T1000 (cell line): ENCODE measurements around the gene QRSL1.
"Not testable (repeated sequence)": the region's sequence is repeated elsewhere in the genome, so short reads cannot be mapped to it uniquely, and the experiment has no call there.

Experiments used
- DNase-seq: peaks from one replicate; lab custom pipeline; 2025; ENCODE audit warnings: mixed read lengths; lab: John Stamatoyannopoulos, UW

The QRSL1 gene

DNA sequence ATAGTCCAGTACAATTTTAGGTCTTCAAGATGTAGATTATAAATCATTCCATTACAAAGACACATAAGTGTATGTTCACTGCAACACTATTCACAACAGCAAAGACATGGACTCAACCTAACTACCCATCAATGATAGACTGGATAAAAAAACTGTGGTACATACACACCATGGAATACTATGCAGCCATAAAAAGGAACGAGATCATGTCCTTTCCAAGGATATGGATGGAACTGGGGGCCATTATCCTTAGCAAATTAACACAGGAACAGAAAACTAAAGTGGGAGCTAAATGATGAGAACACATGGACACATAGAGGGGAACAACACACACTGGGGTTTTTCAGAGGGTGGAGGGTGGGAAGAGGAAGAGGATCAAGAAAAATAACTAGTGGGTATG lies 6.3 kb upstream of the QRSL1 start:
- DNase-seq, result no peak

DNA sequence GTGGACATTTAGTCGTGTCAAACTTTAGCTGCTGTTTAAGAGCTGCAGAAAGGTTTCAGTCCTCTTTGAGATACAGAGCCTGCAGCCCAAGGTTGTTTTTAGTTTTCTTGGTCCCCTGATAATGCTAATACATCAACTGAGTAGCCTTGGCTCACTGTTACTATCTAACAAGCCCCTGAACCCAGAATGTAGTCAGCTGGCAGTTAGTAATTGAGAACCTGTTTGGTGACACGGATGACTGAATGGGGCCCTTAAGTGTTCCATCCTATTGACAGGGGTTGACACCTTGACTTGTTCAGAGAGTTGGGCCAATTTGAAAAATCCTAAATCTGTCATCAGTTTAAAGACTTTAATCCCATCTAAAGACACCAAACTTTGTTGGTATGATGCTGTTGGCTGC lies 2.9 kb upstream of the QRSL1 start:
- DNase-seq, result no peak

DNA sequence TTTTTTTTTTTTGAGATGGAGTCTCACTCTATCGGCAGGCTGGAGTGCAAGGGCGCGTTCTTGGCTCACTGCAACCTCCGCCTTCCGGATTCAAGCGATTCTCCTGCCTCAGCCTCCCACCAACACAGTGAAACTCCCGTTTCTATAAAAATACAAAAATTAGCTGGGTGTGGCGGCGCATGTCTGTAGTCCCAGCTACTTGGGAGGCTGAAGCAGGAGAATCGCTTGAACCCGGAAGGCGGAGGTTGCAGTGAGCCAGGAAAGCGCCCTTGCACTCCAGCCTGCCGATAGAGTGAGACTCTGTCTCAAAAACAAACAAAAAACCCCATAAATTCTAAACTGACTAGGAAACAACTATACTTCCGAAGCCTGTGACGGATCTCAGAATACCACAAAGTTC lies 1.6 kb upstream of the QRSL1 start:
- DNase-seq, result not testable (repeated sequence)

DNA sequence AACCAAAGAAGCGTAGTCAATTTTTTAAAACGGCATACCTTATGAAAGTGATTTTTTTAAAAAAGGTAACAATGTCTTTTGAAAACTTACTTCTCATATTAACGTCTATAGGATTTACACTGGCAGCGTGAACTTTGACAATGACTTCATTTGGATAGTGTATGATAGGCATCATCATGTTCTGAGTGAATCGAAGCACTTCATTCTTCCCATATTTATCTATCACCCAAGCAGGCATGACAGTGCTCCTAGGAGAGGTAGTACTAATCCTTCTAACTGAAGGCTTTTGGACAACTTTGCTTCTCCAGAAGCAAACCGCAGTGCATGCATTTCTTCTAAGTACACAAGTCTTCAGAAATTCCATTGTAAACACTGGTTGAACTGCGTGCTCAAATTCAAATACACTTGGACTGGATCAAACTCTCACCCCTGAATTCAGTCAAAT lies 698 bp upstream of the QRSL1 start:
- no peak for DNase-seq

DNA sequence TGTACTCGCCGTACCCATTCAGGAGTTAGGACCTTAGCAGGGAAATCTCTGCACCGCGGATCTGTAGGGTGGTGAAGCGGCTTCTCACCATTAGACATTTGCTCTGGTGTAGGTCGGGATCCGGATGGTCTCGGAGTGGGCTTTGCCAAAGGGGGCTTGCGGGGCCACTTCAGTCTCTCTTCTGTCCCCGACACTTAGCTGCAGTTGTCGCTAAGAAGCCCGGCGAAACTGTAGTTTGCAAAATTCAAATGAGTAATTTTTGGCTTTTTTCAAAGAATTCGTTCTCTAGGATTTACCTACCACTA lies 433 bp downstream of the QRSL1 start:
- DNase-seq, result no peak

DNA sequence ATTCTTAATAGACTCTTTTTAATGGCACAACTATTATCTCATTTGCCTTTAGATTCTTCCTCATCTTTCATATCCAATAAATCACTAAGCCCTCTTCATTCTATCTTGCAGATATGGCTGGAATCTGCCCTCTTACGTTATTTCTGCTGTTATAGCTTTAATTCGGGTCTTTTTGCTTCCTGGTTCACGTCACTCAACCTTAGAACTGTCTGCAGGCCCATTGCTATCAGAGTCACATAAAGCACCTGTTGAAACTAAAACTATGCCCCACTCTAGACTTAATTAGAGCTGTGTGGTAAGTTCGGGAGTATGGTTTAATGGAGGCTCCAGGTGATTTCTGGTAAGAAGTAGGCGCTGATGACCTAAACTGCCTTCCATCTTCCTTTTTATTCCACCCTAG lies 988 bp downstream of the QRSL1 start:
- DNase-seq, result no peak

DNA sequence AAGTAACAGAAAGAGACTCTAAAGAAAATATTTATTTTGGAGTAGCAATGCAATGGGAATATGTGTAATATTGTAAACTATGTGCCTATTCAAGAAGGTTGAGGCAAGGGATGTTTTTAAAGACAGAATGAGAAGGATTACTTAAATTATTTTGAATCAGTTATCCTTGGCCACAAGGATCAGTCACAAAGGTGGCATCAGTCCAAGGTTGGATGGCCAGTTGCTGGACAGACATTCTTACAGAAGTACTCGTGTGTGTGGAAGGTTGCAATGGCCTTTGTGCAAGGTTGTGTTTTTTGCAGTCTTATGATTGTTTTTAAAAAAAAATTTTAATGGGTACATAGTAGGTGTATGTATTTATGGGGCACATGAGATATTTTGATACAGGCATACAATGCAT lies 2.0 kb downstream of the QRSL1 start:
- DNase-seq, result no peak

DNA sequence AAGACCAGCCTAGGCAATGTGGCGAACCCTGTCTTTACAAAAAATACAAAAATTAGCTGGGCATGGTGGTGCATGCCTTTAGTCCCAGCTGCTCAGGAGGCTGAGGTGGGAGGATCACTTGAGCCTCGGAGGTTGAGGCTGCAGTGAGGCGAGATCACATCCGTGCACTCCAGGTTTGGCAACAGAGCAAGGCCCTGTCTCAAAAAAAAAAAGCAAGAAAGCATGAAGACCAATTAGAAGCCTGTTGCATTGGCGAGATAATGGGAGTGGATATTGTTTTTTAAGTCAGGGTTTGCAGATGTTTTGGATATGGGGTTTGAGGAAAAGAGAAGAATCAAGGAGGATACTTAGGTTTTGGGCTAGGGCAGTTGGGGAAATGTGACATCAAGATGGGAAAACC lies 5.2 kb downstream of the QRSL1 start:
- DNase-seq, result no peak

DNA sequence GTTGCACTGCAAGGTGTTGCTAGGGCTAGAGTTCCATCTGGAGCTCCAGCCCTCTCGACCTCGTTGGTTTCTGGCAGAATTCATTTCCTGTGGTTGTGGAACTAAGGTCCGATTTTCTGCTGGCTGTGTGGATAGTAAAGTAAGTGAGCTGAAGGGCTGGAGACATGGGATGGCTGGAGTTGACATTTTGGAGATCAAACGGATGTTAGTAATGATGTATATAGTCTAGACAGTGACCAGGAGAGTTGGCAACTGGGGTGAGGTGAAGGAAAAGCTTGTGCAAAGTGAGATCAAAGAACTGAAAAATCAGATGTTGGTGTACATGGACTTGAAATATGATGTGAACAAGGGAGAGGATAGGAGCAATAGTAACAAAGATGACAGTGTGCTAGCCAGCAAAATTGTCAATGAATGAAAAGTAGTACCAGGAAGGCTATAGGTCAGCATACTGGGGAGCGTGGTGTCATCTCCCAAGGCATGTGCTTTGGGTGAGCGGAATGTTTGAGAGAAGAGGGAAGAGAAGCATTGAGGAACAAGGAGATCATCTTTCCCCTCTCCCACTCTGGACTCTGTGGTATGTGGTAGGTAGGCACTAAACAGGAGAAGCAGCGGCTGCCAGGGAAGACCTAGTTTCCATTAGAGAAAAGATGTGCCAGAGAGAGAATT lies 7.8 kb downstream of the QRSL1 start:
- no peak for DNase-seq

DNA sequence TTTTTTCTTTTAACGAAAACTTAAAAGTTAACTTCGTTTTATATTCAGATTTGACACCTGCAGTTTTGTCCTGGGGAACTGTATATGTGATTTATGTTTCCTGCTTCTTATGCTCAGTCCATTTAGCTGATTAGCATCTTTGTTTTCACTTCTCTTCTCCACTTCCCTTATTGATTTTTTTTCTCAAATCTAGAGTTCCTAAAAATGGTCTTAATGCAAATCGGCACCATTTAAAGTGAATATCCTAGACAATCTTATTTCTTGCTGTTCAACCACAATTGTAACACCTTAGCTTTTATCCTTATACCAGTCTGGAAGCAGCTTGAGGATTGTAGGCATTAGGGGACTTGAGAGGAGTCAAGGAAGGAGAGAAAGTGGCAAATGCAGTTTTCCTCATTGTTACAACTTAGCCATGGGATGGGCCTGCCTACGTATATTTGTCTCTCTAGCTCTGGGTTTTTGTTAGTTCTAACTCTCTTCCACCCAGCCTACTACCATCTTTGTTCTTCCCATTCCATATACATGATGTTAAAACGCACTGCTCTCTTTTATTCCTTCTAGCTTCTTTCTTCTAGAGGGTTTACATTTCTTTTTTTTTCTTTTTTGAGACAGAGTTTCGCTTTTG lies 8.5 kb downstream of the QRSL1 start:
- no peak for DNase-seq

DNA sequence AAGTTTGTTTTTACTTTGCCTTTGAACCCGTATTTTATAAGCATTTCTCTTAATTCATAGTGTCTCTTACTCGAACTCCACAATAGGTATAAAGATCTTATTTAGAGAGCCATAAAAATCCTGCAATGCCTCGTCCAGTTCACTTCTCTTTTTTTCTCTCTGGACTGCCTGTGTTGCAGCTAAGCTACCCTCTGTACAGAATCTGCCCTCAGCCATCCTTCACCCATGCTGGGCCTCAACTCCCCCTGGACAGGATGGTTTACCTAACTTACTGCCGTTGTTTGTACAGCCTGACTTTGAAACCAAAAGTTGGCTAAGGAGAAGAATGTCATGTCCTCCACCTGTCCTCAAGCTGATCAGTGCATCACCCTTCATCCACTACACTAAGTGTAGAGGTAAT lies 10.4 kb downstream of the QRSL1 start:
- DNase-seq, result no peak

DNA sequence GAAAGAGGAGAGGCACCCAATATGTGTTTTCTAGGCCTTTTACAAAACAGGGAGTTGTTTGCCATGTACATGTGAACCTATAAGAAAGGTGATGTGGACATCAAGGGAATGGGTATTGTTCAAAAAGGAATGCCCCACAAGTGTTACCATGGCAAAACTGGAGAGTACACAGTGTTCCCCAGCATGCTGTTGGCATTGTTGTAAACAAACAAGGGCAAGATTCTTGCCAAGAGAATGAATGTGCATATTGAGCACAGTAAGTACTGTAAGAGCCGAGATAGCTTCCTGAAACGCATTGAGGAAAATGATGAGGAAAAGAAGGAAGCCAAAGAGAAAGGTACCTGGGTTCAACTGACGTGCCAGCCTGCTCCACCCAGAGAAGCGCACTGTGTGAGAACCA lies 13.1 kb downstream of the QRSL1 start:
- DNase-seq, result no peak

DNA sequence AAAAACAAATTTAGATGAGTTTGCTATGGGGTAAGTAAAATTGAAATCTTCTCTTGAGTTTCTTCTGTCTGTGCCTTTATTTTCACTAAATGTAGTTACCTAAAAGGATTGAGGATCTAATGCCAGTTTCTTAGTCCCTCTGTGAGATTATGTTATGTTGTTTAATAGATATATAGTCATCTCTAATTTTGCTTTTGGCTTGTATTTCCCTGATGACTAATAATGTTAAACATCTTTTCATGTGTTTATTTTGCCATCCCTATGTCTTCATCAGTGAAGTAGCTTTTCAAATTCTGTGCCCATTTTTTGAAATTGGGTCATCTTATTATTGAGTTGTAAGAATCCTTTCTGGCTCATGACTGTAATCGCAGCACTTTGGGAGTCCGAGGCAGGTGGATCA lies 13.7 kb downstream of the QRSL1 start:
- no peak for DNase-seq

DNA sequence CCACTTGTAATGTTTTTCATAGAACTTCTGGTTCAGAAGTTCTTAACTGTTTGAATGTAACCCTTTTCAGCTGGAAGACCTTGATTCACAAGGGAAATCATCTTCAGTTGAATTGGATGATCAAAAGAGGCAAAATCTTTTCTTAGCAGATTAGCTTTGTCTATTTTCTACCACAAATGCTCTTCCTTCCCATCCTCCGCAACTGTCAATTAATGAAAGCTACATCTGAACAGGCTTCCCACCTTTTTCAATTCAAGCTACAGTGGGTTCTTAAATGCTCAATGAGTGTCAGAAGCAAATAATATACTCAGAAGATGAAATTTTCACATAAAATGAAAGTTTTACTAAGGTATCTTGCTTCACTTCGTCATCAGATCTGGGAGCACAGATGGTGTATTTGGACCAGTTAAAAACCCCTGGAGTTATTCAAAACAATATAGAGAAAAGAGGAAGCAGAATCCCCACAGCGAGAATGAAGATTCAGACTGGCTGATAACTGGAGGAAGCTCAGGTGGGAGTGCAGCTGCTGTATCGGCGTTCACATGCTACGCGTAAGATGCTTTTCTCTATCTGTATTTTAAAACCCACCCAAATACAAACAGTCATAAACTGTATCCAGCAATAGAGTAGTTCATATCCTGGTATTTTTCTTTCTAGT lies 19.4 kb downstream of the QRSL1 start:
- no peak for DNase-seq

DNA sequence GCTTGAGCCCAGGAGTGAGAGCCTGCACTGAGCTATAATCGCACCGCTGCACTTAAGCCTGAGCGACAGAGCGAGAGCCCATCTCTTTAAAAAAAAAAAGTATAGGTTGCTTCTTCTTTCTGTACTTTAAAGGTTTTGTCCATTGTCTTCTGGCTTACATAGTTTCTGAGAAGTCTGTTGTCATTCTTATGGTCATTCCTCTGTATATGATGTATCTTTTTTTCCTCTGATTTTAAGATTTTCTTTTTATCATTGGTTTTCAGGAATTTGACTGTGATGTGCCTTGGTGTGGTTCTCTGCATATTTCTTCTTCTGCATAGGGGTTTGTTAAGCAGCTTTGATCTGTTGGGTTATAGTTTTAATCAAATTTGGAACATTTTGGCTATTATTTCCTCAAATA lies 29.1 kb downstream of the QRSL1 start:
- no peak for DNase-seq

DNA sequence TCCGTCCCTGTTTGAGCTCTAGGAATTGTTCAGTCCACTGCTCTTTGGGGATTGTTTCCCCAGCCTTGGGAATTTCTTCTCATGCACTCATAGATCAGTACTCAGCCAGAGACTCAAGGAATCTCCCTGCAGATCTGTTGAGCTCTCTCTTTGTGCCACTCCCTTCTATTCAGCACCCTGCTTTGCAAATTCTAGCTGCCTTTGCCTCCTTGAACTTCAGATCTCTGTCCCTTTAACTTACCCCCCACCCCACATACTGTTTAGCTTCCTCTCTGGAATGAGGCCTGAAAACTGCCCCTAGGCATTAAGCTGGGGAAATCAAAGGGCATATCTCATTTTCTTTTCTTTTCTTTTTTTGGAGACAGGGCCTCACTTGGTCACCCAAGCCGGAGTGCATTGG lies 30.5 kb downstream of the QRSL1 start:
- no peak for DNase-seq

DNA sequence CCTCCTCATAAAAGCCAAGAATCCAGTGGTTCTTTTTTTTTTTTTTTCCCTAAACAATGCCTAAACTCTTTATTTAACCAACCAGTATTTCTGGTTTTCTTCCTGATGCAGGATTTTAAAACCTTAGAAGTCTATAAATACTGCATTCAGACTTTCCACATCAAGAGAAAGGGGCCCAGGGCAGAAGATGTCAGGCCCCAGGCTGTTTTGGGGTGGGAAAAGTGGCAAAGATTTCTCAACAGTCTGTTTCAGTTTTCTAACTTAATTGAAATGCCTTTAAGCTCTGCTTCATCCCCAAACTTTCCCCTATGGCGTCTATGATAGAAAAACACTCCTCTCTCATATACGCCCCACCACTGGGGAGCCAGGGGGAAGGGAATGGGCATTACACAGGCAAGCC lies 33.1 kb downstream of the QRSL1 start:
- DNase-seq, result no peak

DNA sequence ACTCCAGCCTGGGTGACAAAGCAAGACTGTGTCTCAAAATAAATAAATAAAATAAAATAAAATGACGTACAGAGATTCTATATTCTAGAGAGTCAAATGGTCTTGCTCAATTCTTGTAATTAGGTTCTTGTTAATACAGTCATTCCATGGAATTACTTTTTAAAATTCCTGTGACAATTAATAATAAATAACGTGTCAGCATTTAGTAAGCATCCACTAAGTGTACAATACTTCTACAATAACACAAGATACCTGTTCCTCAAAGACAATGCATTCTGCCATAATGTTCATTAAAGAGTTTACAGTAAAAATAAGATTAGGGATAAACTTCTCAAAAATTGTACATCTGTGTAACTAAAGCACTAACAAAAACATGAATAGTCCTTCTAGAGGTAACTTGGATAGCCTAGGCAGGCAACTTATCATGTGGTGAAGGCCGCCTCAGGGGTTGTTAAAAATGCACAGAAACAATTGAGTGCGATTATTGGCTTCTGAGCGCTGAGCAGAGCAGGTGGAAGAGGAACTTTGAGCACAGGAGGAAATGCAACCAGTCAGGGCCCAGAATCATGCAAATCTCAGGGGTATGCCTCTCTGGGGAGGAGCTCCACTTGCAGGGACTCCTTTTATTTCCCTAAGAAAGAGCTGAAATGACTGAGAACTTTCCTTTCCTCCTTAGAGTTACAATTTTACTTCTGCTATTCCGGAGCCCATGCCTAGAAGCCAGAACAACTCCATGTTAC lies 37.1 kb downstream of the QRSL1 start:
- no peak for DNase-seq

DNA sequence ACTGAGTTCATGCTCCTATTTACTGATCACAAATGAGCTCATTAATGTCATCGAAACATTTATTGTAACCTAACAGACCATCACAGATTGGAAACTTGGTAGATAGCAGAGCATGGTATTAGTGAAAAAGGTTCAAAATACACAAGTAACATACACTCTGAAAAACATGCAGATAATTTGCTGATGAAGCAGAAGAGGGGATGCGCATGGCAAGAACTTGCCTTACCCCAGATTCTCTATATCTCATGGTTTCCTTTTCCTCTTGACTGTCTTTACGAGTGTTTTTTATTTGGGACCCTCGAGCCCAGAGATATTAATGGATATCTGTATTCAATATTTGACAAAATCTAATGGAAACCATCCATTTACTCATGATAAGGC lies 37.6 kb downstream of the QRSL1 start:
- DNase-seq, result no peak

DNA sequence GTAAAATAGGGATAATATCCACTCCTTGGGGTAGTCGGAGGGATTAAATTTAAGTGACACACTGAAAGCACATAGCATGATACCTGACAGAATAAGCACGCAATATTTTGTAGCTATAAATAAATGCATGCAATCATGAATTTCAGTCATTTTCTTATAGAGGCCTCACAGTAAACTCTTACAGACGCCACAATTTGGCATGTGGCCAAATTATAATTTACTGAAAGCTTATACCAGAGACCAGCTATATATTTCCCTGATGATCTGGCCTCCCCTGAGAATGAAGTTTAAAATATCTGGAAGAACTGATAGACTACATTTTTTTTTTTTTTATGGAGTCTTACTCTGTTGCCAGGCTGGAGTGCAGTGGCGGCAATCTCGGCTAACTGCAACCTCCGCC lies 40.9 kb downstream of the QRSL1 start:
- no peak for DNase-seq

DNA sequence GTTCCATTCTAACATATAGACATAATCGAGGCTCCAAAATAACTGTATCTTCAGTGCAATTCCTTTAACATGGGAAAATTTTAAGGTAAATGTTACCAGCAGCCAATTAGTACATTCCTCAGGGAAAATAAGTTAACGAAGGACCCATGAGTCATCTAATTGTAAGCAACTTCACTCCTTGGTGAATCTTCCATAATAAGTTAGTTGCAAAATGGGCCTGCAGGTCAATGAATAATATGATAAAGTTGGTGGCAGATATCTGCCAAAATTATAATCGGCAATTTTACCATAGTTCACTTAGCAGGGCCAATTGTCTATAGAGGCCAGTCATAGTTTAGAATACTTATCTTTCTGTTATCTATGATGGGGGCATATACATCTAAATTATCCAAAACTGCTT lies 42.3 kb downstream of the QRSL1 start:
- DNase-seq, result no peak

DNA sequence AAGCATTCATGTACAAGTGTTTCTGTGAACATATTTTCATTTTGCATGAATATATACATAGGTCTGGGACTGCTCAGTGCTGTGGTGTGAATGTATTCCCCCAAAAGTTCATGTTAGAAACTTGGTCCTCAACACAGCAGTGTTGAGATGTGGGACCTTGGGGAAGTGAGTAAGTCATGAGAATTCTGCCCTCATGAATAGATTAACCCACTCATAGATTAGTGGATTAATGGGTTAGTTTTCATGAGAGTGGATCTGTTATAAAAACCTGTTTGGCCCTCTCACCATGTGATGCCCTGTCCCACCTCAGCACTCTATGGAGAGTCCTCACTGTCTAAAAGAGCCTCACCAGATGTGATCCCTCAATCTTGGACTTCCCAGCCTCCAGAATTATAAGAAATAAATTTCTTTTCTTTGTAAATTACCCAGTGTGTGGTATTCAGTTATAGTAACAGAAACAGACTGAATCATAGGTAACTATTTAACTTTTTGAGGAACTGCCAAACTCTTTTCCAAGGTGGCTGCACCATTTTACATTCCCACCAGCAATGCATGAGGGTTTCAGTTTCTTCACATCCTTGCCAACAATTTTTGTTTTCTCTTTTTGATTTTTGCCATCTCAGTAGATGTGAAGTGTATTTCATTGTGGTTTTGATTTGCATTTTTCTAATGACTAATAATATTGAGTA lies 45.3 kb downstream of the QRSL1 start:
- DNase-seq, result no peak

DNA sequence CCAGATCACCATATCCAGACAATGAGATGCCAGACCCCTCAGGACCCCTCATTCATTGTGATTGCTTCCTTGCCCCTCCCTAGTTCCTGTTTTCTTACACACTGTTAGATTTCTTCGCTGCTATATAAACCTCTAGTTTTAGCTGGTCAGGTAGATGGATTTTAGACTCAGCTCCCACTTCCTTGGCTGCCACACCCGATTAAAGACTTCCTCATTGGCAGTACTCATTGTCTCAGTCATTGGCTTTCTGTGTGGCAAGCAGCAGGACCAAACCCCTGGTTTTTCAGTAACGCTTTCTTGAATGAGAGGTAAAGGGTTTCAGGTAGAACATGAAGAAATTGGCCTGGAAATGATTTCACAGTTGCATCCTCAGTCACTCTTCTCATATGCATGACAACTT lies 47.9 kb downstream of the QRSL1 start:
- no peak for DNase-seq
